HG03354 (cell line): ENCODE results near the gene MYL9.

Experiments
- ATAC-seq: cut with Tn5 transposase; IDR thresholded peaks from one replicate; pipeline ENCODE4 v1.9.1; 2021; ENCODE audit warnings: mild to moderate bottlenecking; ENCODE audit not compliant: unreplicated experiment, poor library complexity, severe bottlenecking

MYL9 gene

GRCh38 chr20:36576081-36576445 is 34.7 kb downstream of the MYL9 start:
- no peak for ATAC-seq

GRCh38 chr20:36578356-36579041 is 37.2 kb downstream of the MYL9 start:
- ATAC-seq = no peak

- ATAC-seq = no peak
Measured at GRCh38 chr20:36579996-36580545, 38.8 kb downstream of the MYL9 start.

GRCh38 chr20:36582322-36582721 is 41.0 kb downstream of the MYL9 start:
- no peak for ATAC-seq

- ATAC-seq = no peak
Measured at GRCh38 chr20:36582821-36583220, 41.5 kb downstream of the MYL9 start.

- ATAC-seq = no peak
Measured at GRCh38 chr20:36584018-36584481, 42.7 kb downstream of the MYL9 start.

- no peak for ATAC-seq
Measured at GRCh38 chr20:36585410-36586125, 44.2 kb downstream of the MYL9 start.

GRCh38 chr20:36587388-36588070 is 46.2 kb downstream of the MYL9 start:
- ATAC-seq = no peak

- no peak for ATAC-seq
Measured at GRCh38 chr20:36591281-36591680, 50.0 kb downstream of the MYL9 start.

- ATAC-seq = no peak
Measured at GRCh38 chr20:36591854-36592641, 50.7 kb downstream of the MYL9 start.

- no peak for ATAC-seq
Measured at GRCh38 chr20:36593347-36593929, 52.1 kb downstream of the MYL9 start.

- ATAC-seq = peak; percentile 31
Measured at GRCh38 chr20:36599912-36600345, 58.6 kb downstream of the MYL9 start.
